K562 (cell line): Measurements from ENCODE around the gene JUND. TPM values are rescaled to one million over a fixed set of nuclear protein-coding genes. Genes with fewer than 3 reads are reported as not detected.

Experiments used
- ARID2 ChIP-seq: fragments of 450-650 bp; IDR thresholded peaks from 2 replicates; pipeline ENCODE4 v1.6.1; 2017; ENCODE audit warnings: antibody characterized with exemption, mild to moderate bottlenecking
- CBX5 ChIP-seq: IDR thresholded peaks from 2 replicates; pipeline ENCODE4 v1.6.1; 2014; ENCODE audit warnings: low read depth, borderline replicate concordance
- CCNT2 ChIP-seq: IDR thresholded peaks from 2 replicates; pipeline ENCODE4 v1.6.1; 2011; ENCODE audit warnings: borderline replicate concordance, low read depth, mild to moderate bottlenecking, moderate library complexity, mixed read lengths, low read length; ENCODE audit not compliant: insufficient read length; ENCODE audit errors: extremely low read depth
- CXXC5 ChIP-seq: fragments of 250-450 bp; sonication (Bioruptor Pico); IDR thresholded peaks from 2 replicates; pipeline ENCODE4 v1.8.0; 2022; ENCODE audit warnings: inconsistent platforms, mild to moderate bottlenecking, moderate library complexity
- ERF ChIP-seq: fragments of 450-650 bp; formaldehyde crosslinking; IDR thresholded peaks from 2 replicates; pipeline ENCODE4 v1.4.0; 2020; ENCODE audit warnings: mild to moderate bottlenecking, mixed read lengths
- GATA2 ChIP-seq: sonication (generic); formaldehyde crosslinking; IDR thresholded peaks from 2 replicates; pipeline ENCODE4 v1.4.0; 2020; ENCODE audit warnings: mild to moderate bottlenecking, missing genetic modification reagents
- MEF2D ChIP-seq: conservative IDR thresholded peaks from 2 replicates; pipeline ENCODE4 v1.6.1; 2016; ENCODE audit warnings: low read depth, missing genetic modification characterization, missing compliant biosample characterization
- RAD51 ChIP-seq: fragments of 450-650 bp; IDR thresholded peaks from 2 replicates; pipeline ENCODE4 v1.7.1; 2016; ENCODE audit warnings: low read depth, mild to moderate bottlenecking, borderline replicate concordance
- SIN3B ChIP-seq: fragments of 450-650 bp; IDR thresholded peaks from 2 replicates; pipeline ENCODE4 v1.6.1; 2017; ENCODE audit warnings: low read depth, mild to moderate bottlenecking, moderate library complexity
- ZNF57 ChIP-seq: fragments of 450-650 bp; formaldehyde crosslinking; IDR thresholded peaks from 2 replicates; pipeline ENCODE4 v1.4.0; 2020; ENCODE audit warnings: mild to moderate bottlenecking, moderate library complexity
- ZNF707 ChIP-seq: fragments of 250-450 bp; sonication (Bioruptor Pico); conservative IDR thresholded peaks from 2 replicates; pipeline ENCODE4 v1.8.0; 2022; ENCODE audit warnings: inconsistent platforms, mild to moderate bottlenecking, moderate library complexity
- ZNF785 ChIP-seq: fragments of 250-450 bp; sonication (Bioruptor Pico); IDR thresholded peaks from 2 replicates; pipeline ENCODE4 v1.4.0; 2020; ENCODE audit warnings: mild to moderate bottlenecking
- polyA plus RNA-seq, 8 experiments: library from polyadenylated mRNA; depleted of rRNA in 4 of 8; stranded (reverse) in 5 of 8; unstranded in 3 of 8; fragments of >200 nt; fragmentation: Nextera tagmentation in 2 of 8; fragmentation: Illumina TruSeq in 1 of 8; extraction: Ambion mirVana in 2 of 8; extraction: Trizol in 1 of 8; gene quantifications; 2 replicates each; pipeline versions ENCODE4 v1.2.1 to v1.2.3, GENCODE V29; 2011 to 2014; ENCODE audit warnings: inconsistent platforms in 1 of 8, missing spikeins in 1 of 8
- total RNA-seq, 7 experiments: library from RNA; depleted of rRNA in 6 of 7; stranded (reverse); fragments of >200 nt in 6 of 7; fragmentation: Illumina TruSeq in 2 of 7; extraction: Trizol in 2 of 7; gene quantifications; 2 replicates each; pipeline versions ENCODE4 v1.2.1 to v1.2.3, GENCODE V29; 2011 to 2021; ENCODE audit warnings: low replicate concordance in 1 of 7
- TF ChIP-seq, protein P1 (sequence below): IDR thresholded peaks from 3 replicates; pipeline ENCODE4 v1.6.1; 2011; ENCODE audit warnings: borderline replicate concordance, mild to moderate bottlenecking, moderate library complexity; ENCODE audit not compliant: insufficient read length; ENCODE audit errors: extremely low read depth
- TF ChIP-seq, protein P2 (sequence below), 2 experiments: fragments of 450-650 bp; formaldehyde crosslinking in 1 of 2; IDR thresholded peaks; 2 replicates each; pipeline versions ENCODE4 v1.4.0 to v1.6.1; 2014 to 2020; ENCODE audit warnings: mild to moderate bottlenecking in 2 of 2, borderline replicate concordance in 1 of 2, low read depth in 1 of 2
- TF ChIP-seq, protein P3 (sequence below): fragments of 250-450 bp; sonication (Bioruptor Pico); IDR thresholded peaks from 2 replicates; pipeline ENCODE4 v1.8.0; 2022; ENCODE audit warnings: inconsistent platforms

JUND gene
- total and polyA plus RNA-seq, 9 of the 15 experiments (the other 6 are each of a cell fraction or from before 2014, with no cell fraction given): 6.4 to 286 (median 42.3) TPM

DNA sequence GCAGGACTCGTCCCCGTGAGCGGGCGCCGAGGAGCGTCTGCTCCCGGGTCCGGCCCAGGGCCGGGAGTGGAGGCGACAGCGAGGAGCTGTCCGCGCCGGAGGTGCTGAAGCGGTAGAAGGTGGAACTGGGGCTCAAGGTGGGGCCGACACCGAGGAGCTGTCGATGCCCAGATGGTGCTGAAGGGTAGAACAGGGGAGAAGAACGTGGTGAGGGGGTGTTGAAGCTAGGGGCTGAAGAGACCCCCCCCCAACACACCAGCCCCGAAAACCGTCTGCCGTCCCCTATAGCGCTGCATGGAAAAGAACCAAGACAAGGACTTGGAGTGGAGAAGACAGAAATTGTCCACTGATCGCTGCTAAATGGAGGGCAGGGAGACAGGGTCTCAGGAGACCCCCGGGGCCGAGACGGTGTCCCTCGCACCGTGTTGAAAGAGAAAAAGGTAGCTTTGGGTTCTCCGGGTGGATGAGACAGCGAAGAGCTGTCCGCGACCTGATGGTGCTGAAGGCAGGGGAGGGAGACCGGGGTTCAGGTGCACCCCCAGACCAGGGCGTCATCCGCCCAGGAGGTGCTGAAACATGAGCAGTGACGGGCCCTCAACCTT, 48.1 kb downstream of the JUND start (continued):
- TF ChIP-seq, protein P1, sequence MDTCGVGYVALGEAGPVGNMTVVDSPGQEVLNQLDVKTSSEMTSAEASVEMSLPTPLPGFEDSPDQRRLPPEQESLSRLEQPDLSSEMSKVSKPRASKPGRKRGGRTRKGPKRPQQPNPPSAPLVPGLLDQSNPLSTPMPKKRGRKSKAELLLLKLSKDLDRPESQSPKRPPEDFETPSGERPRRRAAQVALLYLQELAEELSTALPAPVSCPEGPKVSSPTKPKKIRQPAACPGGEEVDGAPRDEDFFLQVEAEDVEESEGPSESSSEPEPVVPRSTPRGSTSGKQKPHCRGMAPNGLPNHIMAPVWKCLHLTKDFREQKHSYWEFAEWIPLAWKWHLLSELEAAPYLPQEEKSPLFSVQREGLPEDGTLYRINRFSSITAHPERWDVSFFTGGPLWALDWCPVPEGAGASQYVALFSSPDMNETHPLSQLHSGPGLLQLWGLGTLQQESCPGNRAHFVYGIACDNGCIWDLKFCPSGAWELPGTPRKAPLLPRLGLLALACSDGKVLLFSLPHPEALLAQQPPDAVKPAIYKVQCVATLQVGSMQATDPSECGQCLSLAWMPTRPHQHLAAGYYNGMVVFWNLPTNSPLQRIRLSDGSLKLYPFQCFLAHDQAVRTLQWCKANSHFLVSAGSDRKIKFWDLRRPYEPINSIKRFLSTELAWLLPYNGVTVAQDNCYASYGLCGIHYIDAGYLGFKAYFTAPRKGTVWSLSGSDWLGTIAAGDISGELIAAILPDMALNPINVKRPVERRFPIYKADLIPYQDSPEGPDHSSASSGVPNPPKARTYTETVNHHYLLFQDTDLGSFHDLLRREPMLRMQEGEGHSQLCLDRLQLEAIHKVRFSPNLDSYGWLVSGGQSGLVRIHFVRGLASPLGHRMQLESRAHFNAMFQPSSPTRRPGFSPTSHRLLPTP: no peak
- no peak for TF ChIP-seq RAD51
- peak; percentile 61; the same call in 1 of the 2 replicates for TF ChIP-seq MEF2D (tag)
- TF ChIP-seq GATA2 (CRISPR knock-in tag): no peak
- TF ChIP-seq ARID2: peak; percentile 17; the same call in 1 of the 2 replicates
- no peak for TF ChIP-seq ERF (CRISPR knock-in tag)
- TF ChIP-seq ZNF57 (CRISPR knock-in tag): no peak
- no peak for TF ChIP-seq SIN3B
- no peak for TF ChIP-seq ZNF707 (CRISPR knock-in tag)
- TF ChIP-seq CBX5: no peak
- TF ChIP-seq CXXC5 (CRISPR knock-in tag): peak; percentile 80
- TF ChIP-seq CCNT2: no peak
- TF ChIP-seq ZNF785: no peak
- TF ChIP-seq, protein P2, sequence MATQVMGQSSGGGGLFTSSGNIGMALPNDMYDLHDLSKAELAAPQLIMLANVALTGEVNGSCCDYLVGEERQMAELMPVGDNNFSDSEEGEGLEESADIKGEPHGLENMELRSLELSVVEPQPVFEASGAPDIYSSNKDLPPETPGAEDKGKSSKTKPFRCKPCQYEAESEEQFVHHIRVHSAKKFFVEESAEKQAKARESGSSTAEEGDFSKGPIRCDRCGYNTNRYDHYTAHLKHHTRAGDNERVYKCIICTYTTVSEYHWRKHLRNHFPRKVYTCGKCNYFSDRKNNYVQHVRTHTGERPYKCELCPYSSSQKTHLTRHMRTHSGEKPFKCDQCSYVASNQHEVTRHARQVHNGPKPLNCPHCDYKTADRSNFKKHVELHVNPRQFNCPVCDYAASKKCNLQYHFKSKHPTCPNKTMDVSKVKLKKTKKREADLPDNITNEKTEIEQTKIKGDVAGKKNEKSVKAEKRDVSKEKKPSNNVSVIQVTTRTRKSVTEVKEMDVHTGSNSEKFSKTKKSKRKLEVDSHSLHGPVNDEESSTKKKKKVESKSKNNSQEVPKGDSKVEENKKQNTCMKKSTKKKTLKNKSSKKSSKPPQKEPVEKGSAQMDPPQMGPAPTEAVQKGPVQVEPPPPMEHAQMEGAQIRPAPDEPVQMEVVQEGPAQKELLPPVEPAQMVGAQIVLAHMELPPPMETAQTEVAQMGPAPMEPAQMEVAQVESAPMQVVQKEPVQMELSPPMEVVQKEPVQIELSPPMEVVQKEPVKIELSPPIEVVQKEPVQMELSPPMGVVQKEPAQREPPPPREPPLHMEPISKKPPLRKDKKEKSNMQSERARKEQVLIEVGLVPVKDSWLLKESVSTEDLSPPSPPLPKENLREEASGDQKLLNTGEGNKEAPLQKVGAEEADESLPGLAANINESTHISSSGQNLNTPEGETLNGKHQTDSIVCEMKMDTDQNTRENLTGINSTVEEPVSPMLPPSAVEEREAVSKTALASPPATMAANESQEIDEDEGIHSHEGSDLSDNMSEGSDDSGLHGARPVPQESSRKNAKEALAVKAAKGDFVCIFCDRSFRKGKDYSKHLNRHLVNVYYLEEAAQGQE (IDR thresholded peaks at IDR 0.05; ENCODE audit: borderline replicate concordance): peak; percentile 100
- TF ChIP-seq, protein P2 (CRISPR knock-in tag; IDR thresholded peaks at IDR 0.05; ENCODE audit: low read depth): peak; percentile 99
- TF ChIP-seq, protein P3, sequence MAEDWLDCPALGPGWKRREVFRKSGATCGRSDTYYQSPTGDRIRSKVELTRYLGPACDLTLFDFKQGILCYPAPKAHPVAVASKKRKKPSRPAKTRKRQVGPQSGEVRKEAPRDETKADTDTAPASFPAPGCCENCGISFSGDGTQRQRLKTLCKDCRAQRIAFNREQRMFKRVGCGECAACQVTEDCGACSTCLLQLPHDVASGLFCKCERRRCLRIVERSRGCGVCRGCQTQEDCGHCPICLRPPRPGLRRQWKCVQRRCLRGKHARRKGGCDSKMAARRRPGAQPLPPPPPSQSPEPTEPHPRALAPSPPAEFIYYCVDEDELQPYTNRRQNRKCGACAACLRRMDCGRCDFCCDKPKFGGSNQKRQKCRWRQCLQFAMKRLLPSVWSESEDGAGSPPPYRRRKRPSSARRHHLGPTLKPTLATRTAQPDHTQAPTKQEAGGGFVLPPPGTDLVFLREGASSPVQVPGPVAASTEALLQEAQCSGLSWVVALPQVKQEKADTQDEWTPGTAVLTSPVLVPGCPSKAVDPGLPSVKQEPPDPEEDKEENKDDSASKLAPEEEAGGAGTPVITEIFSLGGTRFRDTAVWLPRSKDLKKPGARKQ (CRISPR knock-in tag): peak; percentile 53; the same call in 1 of the 2 replicates
